VCaP (cell line): ENCODE data around the gene CD7.

Source experiments
- H3K27ac ChIP-seq: fragments of 450-650 bp; 2 replicates; pipeline ENCODE4 v1.5.1; 2017
- CTCF ChIP-seq: fragments of 450-650 bp; conservative IDR thresholded peaks from 2 replicates; pipeline ENCODE4 v1.5.1; 2017; ENCODE audit warnings: mild to moderate bottlenecking, moderate library complexity

CD7 gene

GRCh38 chr17:82303944-82304808 lies 13.2 kb downstream of the CD7 start:
- no peak overlapping the region for H3K27ac ChIP-seq
- no peak for TF ChIP-seq CTCF

- TF ChIP-seq CTCF = no peak
- H3K27ac ChIP-seq = no peak overlapping the region
These were observed 14.1 kb downstream of the CD7 start for GRCh38 chr17:82302991-82303943.

- H3K27ac ChIP-seq = no peak overlapping the region
- no peak for TF ChIP-seq CTCF
These were observed 14.8 kb downstream of the CD7 start for GRCh38 chr17:82302568-82302963.

- no peak for TF ChIP-seq CTCF
- no peak overlapping the region for H3K27ac ChIP-seq
These were observed 15.4 kb downstream of the CD7 start for GRCh38 chr17:82301916-82302567.

- no peak for TF ChIP-seq CTCF
- no peak overlapping the region; the same call in 1 of the 2 replicates for H3K27ac ChIP-seq
These were observed 16.0 kb downstream of the CD7 start for GRCh38 chr17:82301300-82301915.

GRCh38 chr17:82300707-82301270 lies 16.6 kb downstream of the CD7 start:
- TF ChIP-seq CTCF = peak; percentile 86

More at GRCh38 chr17:82300707-82301270, 16.6 kb downstream of the CD7 start:
- no peak overlapping the region; the same call in 1 of the 2 replicates for H3K27ac ChIP-seq
